ENCODE data around the gene SIGLEC15. TPM values are rescaled to one million over a fixed set of nuclear protein-coding genes. Genes with fewer than 3 reads are reported as not detected.
"Not testable (repeated sequence)": the region's sequence is repeated elsewhere in the genome, so short reads cannot be mapped to it uniquely, and the experiment has no call there.

Gene SIGLEC15
- polyA plus RNA-seq, 2 of the 4 experiments (the other 2 are of a cell fraction) = not detected

DNA sequence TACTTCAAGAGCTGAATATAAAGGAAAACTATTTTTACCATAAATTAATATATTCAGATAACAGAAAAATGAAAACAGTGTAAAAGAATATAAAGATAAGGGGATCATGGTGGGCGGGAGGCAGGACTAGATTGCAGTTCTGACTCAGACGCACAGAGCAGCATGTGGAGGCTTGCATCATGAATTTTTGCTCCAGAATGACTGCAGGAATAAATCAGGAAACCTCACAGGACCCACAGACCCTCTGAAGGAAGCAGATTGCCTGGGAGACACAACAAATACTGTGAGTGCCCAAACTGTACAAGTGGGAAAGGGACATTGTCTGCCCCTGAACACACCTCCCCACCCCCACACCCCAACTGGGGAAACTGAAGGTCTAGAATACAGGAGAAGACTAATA, 19.2 kb upstream of the SIGLEC15 start:
- Histone ChIP-seq H3K4me3 (no peak overlapping the region), H3K4me2 (no peak overlapping the region), H3K4me1 (peaks cover 19% of the 10 kb centered on the region), H3K9me3 (peaks cover 12% of the 10 kb centered on the region), H3K27ac (peak overlapping the region; percentile 16 to 62; a peak in 2 of 6 replicates)
- FAIRE-seq (no peak), ATAC-seq (no peak), DNase-seq (ENCODE audit: low read depth in 1 of 2, low spot score in 1 of 2) (no peak)
- 81% methylated on average over 2 of the region's 2 CpGs for WGBS (ENCODE audit: missing lambda C conversion rate)
- no peak for TF ChIP-seq CHD2 (IDR thresholded peaks at IDR 0.05; ENCODE audit: low read length, partially characterized antibody)
- TF ChIP-seq HOXB13 (CRISPR knock-in tag; IDR thresholded peaks at IDR 0.05; ENCODE audit: low read depth) = no peak
- TF ChIP-seq, protein P1, sequence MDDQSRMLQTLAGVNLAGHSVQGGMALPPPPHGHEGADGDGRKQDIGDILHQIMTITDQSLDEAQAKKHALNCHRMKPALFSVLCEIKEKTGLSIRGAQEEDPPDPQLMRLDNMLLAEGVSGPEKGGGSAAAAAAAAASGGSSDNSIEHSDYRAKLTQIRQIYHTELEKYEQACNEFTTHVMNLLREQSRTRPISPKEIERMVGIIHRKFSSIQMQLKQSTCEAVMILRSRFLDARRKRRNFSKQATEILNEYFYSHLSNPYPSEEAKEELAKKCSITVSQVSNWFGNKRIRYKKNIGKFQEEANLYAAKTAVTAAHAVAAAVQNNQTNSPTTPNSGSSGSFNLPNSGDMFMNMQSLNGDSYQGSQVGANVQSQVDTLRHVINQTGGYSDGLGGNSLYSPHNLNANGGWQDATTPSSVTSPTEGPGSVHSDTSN (IDR thresholded peaks at IDR 0.05) = no peak
- no peak for TF ChIP-seq RAD21 (conservative IDR thresholded peaks at IDR 0.05 in 1 of 2, IDR thresholded peaks at IDR 0.05 in 1 of 2)
- TF ChIP-seq CHD4 (IDR thresholded peaks at IDR 0.05; ENCODE audit: borderline replicate concordance) = no peak
- no peak for TF ChIP-seq TFCP2L1 (CRISPR knock-in tag; IDR thresholded peaks at IDR 0.05)
- ChIA-PET CTCF (interaction anchor here (0.9 to 1.4 kb wide), 4 partner anchors 25 to 81 kb away, joined by 3 to 5 read pairs (median 4); no protein-coding TSS in a partner anchor), POLR2A (no interaction called here)

DNA sequence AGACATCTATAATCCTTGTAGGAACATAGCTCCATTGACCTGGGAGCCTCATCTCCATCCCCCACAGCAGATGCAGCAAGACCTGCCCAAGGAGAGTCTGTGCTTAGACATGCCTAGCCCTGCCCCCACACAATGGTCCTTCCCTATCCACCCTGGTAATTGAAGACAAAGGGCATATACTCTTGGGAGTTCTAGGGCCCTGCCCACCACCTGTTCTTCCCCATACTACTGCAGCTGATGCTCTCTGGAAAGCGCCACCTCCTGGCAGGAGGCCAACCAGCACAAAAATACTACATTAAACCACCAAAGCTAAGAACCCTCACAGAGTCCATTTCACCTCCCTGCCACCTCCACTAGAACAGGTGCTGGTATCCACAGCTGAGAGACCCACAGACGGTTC, 18.3 kb upstream of the SIGLEC15 start:
- 66% methylated on average over 2 of the region's 2 CpGs for WGBS (ENCODE audit: missing lambda C conversion rate)
- H3K4me3 ChIP-seq; FAIRE-seq; DNase-seq (ENCODE audit: low read depth in 1 of 2, low spot score in 1 of 2); H3K27ac ChIP-seq; H3K4me2 ChIP-seq; POLR2A ChIA-PET; ATAC-seq: not testable (repeated sequence)
- Histone ChIP-seq H3K9me3 (peaks cover 12% of the 10 kb centered on the region), H3K4me1 (peaks cover 11% of the 10 kb centered on the region)
- CTCF ChIA-PET = interaction anchor here (1.1 to 1.4 kb wide), 2 partner anchors 12 to 82 kb away, joined by 4 to 5 read pairs; no protein-coding TSS in a partner anchor

DNA sequence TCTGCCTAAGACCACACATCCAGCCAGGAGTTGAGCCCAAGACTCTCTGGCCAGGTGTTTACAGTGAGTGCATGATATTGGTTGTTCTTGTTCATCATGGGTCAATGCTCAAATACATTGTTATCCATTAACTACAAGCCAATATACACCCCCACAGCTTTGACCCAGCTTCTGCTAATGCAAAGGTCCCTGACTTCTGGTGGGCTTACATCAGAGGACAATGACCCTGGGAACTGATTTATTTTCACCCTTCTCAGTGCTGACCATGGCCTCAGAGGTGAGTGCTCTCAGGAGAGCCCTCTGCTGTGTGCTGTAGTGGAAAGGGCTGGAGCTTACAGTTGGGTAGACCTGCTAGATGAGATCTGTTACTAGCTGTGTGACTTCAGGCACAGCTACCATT, 10.7 kb upstream of the SIGLEC15 start:
- H3K4me1 ChIP-seq; DNase-seq (ENCODE audit: low read depth in 1 of 2, low spot score in 1 of 2); H3K4me2 ChIP-seq; H3K4me3 ChIP-seq; H3K9me3 ChIP-seq; ATAC-seq; CTCF ChIA-PET; H3K27ac ChIP-seq; POLR2A ChIA-PET; FAIRE-seq: not testable (repeated sequence)

DNA sequence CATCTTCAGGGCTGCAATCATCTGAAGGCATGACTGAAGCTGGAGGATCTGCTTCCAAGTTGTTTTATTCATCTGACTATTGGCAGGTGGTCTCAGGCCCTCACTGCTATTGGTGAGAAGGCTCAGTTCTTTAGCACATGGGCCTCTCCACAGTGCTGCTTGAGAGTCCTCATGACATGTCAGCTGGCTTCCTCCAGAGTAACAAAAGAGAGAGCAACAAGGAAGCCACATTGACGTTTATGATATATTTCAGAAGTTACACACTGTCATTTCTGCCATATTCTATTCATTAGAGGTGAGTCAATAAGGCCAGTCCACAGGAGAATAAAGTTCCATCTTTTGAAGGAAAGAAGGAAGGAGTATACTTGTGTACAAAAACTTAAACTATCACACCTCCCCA, 7.9 kb upstream of the SIGLEC15 start:
- no peak for TF ChIP-seq CHD4 (IDR thresholded peaks at IDR 0.05; ENCODE audit: borderline replicate concordance)
- TF ChIP-seq, protein P2, sequence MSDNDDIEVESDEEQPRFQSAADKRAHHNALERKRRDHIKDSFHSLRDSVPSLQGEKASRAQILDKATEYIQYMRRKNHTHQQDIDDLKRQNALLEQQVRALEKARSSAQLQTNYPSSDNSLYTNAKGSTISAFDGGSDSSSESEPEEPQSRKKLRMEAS (IDR thresholded peaks at IDR 0.05) = no peak
- TF ChIP-seq NPAS2 (CRISPR knock-in tag; IDR thresholded peaks at IDR 0.05; ENCODE audit: borderline replicate concordance) = no peak
- no peak for TF ChIP-seq CHD2 (IDR thresholded peaks at IDR 0.05; ENCODE audit: low read length, partially characterized antibody)
- TF ChIP-seq, protein P3, sequence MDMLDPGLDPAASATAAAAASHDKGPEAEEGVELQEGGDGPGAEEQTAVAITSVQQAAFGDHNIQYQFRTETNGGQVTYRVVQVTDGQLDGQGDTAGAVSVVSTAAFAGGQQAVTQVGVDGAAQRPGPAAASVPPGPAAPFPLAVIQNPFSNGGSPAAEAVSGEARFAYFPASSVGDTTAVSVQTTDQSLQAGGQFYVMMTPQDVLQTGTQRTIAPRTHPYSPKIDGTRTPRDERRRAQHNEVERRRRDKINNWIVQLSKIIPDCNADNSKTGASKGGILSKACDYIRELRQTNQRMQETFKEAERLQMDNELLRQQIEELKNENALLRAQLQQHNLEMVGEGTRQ (IDR thresholded peaks at IDR 0.05) = no peak
- TF ChIP-seq RNF2 (IDR thresholded peaks at IDR 0.05; ENCODE audit: borderline replicate concordance, low read depth) = no peak
- no peak for TF ChIP-seq CEBPB (IDR thresholded peaks at IDR 0.05)
- TF ChIP-seq EHMT2 (IDR thresholded peaks at IDR 0.05; ENCODE audit: low read depth) = no peak
- no peak for TF ChIP-seq TFCP2L1 (CRISPR knock-in tag; IDR thresholded peaks at IDR 0.05)
- TF ChIP-seq HEYL (CRISPR knock-in tag; IDR thresholded peaks at IDR 0.05) = no peak
- H3K27ac ChIP-seq = no peak overlapping the region
- H3K9me3 ChIP-seq = no peaks in the 10 kb centered on the region
- 33% methylated on average over 1 of the region's 1 CpG for WGBS (ENCODE audit: missing lambda C conversion rate)
- ChIA-PET CTCF (no interaction called here), POLR2A (no interaction called here)
- no peak overlapping the region for H3K4me2 ChIP-seq
- no peak overlapping the region for H3K4me3 ChIP-seq
- H3K4me1 ChIP-seq = no peaks in the 10 kb centered on the region
- ATAC-seq (no peak), DNase-seq (ENCODE audit: low read depth in 1 of 2, low spot score in 1 of 2) (no peak), FAIRE-seq (no peak)

DNA sequence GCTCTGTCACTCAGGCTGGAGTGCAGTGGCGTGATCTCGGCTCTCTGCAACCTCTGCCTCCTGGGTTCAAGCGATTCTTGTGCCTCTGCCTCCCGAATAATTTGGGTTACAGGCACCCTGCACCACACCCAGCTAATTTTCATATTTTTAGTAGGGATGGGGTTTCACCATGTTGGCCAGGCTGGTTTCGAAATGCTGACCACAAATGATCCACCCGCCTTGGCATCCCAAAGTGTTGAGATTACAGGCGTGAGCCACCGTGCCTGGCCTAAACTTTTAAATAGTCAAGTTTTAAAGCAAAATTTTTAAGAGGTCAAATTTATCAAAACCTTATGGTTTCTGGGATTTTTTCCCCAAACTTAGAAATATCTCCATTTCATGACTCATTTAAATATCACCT, 6.7 kb upstream of the SIGLEC15 start:
- ATAC-seq; H3K9me3 ChIP-seq; POLR2A ChIA-PET; H3K27ac ChIP-seq; H3K4me1 ChIP-seq; H3K4me2 ChIP-seq; FAIRE-seq; H3K4me3 ChIP-seq; DNase-seq (ENCODE audit: low read depth in 1 of 2, low spot score in 1 of 2): not testable (repeated sequence)
- WGBS (ENCODE audit: missing lambda C conversion rate) = 88% methylated on average over 8 of the region's 8 CpGs
- CTCF ChIA-PET = interaction anchor here (0.7 to 1.9 kb wide), 4 partner anchors 12 to 127 kb away, joined by 3 to 5 read pairs (median 4); no protein-coding TSS in a partner anchor
